Gastrocnemius medialis (tissue), 4 donors: ENCODE results near the gene ZNF281. TPM values are rescaled to one million over a fixed set of nuclear protein-coding genes. Genes with fewer than 3 reads are reported as not detected.

Source experiments
- ATAC-seq, 2 donors: fragments of 150-250 bp; one replicate each; pipeline ENCODE4 v1.9.1; 2016
- DNase-seq, 2 donors: peaks; one replicate each; pipeline ENCODE4 v3.0.0-alpha.2; 2019
- H3K27ac ChIP-seq, 4 donors: fragments of 200-600 bp; sonication (generic); 1 replicate in 1 of 4; 2 replicates in 3 of 4; pipeline ENCODE4 v1.5.1; 2016 to 2018; ENCODE audit warnings: mild to moderate bottlenecking in 2 of 4, moderate library complexity in 1 of 4
- H3K27me3 ChIP-seq, 3 donors: fragments of 200-600 bp; sonication (generic) in 2 of 3; 1 replicate in 1 of 3; 2 replicates in 2 of 3; pipeline versions ENCODE4 v1.5.1 to v1.6.0; 2016 to 2019; ENCODE audit warnings: mild to moderate bottlenecking in 1 of 3, moderate library complexity in 1 of 3
- H3K36me3 ChIP-seq, 2 donors: fragments of 200-600 bp; sonication (generic) in 1 of 2; one replicate each; pipeline ENCODE4 v1.5.1; 2017 to 2018
- H3K4me1 ChIP-seq, 2 donors: fragments of 200-600 bp; sonication (generic) in 1 of 2; one replicate each; pipeline ENCODE4 v1.5.1; 2016 to 2017; ENCODE audit warnings: mild to moderate bottlenecking in 2 of 2
- H3K4me3 ChIP-seq, 4 donors: fragments of 200-600 bp; sonication (generic) in 3 of 4; 1 replicate in 1 of 4; 2 replicates in 3 of 4; pipeline ENCODE4 v1.5.1; 2016 to 2019; ENCODE audit warnings: mild to moderate bottlenecking in 2 of 4
- H3K9me3 ChIP-seq, 3 donors: fragments of 200-600 bp; sonication (generic) in 2 of 3; 1 replicate in 1 of 3; 2 replicates in 2 of 3; pipeline ENCODE4 v1.5.1; 2016 to 2019
- CTCF ChIP-seq, 5 experiments: fragments of 450-650 bp in 3 of 5; fragments of 200-600 bp in 2 of 5; sonication (generic) in 2 of 5; IDR thresholded peaks in 4 of 5; conservative IDR thresholded peaks in 1 of 5; 1 replicate in 4 of 5; 2 replicates in 1 of 5; pipeline ENCODE4 v1.5.1; 2016 to 2019; ENCODE audit warnings: antibody characterized with exemption in 5 of 5, mild to moderate bottlenecking in 3 of 5, moderate library complexity in 3 of 5
- POLR2A ChIP-seq, 2 donors: fragments of 450-650 bp; IDR thresholded peaks; one replicate each; pipeline ENCODE4 v1.6.1; 2017; ENCODE audit warnings: antibody characterized with exemption in 2 of 2, mild to moderate bottlenecking in 2 of 2, moderate library complexity in 2 of 2
- in situ Hi-C, 4 donors: fragments of 200-750 bp; cut with MboI; loops; one replicate each; pipeline versions ENCODE4 v1.15.0 to v1.8.0; 2017; ENCODE audit warnings: low sequenced_read_pairs in 4 of 4
- intact Hi-C: fragments of 100-400 bp; cut with DNase I; formaldehyde crosslinking; loops from one replicate; pipeline ENCODE4 v1.15.1; 2023; ENCODE audit warnings: low total_unique reads
- total RNA-seq, 4 donors: library from RNA; depleted of rRNA; stranded (reverse); fragments of >200 nt; gene quantifications; one replicate each; pipeline versions ENCODE4 v1.1.0 to v1.2.3, GENCODE V29; 2016

ZNF281 gene
- total RNA-seq, 4 donors from 2014 or later, result 4.9 to 12.4 (median 9.8) TPM

DNA sequence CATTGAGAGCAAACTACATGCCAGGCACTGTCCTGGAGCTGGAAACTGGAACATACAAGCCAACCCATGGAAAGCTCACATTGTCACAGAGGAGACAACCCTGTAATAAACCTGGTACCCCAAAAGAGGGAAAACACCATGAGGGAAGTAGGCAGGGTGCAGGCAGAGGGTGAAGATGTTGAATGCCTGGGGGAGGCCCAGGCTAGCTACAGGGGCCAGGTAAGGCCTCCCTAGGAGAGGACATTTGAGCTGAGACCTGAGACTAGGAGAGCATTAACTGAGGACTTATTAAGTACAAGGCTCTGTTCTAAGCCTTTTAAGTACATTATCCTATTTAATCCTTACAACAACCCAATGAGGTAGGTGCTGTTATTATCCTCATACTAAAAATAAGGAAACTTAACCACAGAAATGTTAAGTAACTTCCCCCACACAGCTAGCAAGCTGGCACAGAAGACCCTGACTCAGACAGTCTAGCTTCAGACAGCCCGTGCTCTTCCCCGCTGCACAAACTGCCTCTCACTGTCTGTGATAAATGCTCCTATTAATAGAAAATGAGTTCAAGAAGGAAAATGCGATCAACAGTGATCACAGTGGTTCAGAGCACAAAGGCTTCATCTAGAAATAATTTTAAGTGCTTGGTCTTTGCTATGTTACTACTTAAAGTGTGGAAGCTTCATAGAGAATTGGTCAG lies 41.8 kb downstream of the ZNF281 start:
- in situ Hi-C loops, result no loop called here
- Histone ChIP-seq H3K27ac (no peak overlapping the region), H3K9me3 (no peaks in the 10 kb centered on the region), H3K36me3 (no peaks in the 10 kb centered on the region), H3K4me1 (peaks cover 0 to 8% of the 10 kb centered on the region in 2 donors), H3K4me3 (no peak overlapping the region), H3K27me3 (no peaks in the 10 kb centered on the region)
- DNase-seq (no peak), ATAC-seq (no peak)
- no peak for TF ChIP-seq CTCF (IDR thresholded peaks at IDR 0.05 in 4 of 5, conservative IDR thresholded peaks at IDR 0.05 in 1 of 5)
- intact Hi-C loops, result no loop called here

DNA sequence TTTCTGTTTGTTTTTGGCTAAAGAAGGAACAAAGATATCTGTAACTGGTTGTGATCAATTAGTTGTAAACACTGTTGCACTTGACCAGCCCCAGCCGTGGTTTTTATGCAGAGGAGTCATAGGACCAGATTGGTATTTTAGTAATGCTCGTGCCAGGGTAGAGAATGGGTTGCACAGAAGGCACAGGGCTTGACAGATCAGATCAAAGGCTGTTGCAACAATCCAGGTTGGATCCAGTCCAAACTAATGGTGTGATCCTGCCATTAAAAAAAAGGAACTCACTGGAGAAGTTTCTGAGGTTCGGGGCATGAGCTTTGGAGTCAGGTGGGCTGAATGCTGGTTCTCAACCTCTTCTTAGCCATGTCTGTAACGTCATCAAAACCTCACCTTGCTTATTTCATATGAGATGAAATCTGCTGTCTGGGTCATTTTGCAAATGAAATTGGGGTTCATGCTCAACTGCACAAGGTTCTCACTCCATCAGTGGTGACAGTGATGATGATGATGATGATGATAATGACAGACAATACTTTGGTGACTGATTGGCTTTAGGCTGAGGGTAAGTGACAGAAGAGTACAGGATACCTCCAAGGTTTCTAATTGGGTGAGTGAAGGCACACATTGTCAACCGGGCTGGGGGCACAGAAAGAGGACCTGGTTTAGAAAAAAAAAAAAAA lies 43.1 kb downstream of the ZNF281 start:
- Histone ChIP-seq H3K27me3 (no peaks in the 10 kb centered on the region), H3K4me1 (peaks cover 0 to 8% of the 10 kb centered on the region in 2 donors), H3K4me3 (no peak overlapping the region), H3K9me3 (no peaks in the 10 kb centered on the region), H3K27ac (no peak overlapping the region), H3K36me3 (no peaks in the 10 kb centered on the region)
- TF ChIP-seq POLR2A (IDR thresholded peaks at IDR 0.05), result no peak
- no peak for TF ChIP-seq CTCF (IDR thresholded peaks at IDR 0.05 in 4 of 5, conservative IDR thresholded peaks at IDR 0.05 in 1 of 5)
- intact Hi-C loops, result no loop called here
- in situ Hi-C loops, result no loop called here
- DNase-seq, result no peak
- no peak for ATAC-seq

- in situ Hi-C loops (no loop called here), intact Hi-C loops (no loop called here)
- no peaks in the 10 kb centered on the region for H3K36me3 ChIP-seq
- ATAC-seq (no peak), DNase-seq (no peak)
- peaks cover 0 to 8% of the 10 kb centered on the region in 2 donors for H3K4me1 ChIP-seq
- H3K9me3 ChIP-seq, result no peaks in the 10 kb centered on the region
- no peak overlapping the region for H3K4me3 ChIP-seq
- H3K27ac ChIP-seq, result no peak overlapping the region
- TF ChIP-seq POLR2A (IDR thresholded peaks at IDR 0.05) (no peak), CTCF (IDR thresholded peaks at IDR 0.05 in 4 of 5, conservative IDR thresholded peaks at IDR 0.05 in 1 of 5) (no peak)
- no peaks in the 10 kb centered on the region for H3K27me3 ChIP-seq
Observed at GRCh38 chr1:200365897-200366426, 43.9 kb downstream of the ZNF281 start.

DNA sequence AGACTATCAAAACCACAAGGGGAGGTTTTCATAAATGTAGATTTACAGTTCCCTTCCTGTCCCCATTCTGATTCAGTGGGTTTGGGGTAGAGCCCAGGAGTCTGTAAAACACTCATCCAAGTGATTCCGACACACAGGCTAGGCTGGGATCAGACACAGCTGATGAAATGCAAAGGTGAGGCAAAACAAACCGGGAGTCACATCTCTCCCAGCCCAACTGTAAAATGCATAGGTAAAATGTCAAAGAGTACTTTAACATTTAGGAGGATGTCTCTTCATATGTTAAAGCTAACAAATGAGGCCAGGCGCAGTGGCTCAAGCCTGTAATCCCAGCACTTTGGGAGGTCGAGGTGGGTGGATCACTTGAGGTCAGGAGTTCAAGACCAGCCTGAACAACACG lies 45.0 kb downstream of the ZNF281 start:
- H3K27ac ChIP-seq, result no peak overlapping the region
- no peak overlapping the region for H3K4me3 ChIP-seq
- in situ Hi-C loops, result no loop called here
- TF ChIP-seq CTCF (IDR thresholded peaks at IDR 0.05 in 4 of 5, conservative IDR thresholded peaks at IDR 0.05 in 1 of 5) (no peak), POLR2A (IDR thresholded peaks at IDR 0.05) (no peak)
- H3K27me3 ChIP-seq, result no peaks in the 10 kb centered on the region
- intact Hi-C loops, result no loop called here
- peaks cover 0 to 8% of the 10 kb centered on the region in 2 donors for H3K4me1 ChIP-seq
- DNase-seq, result no peak
- no peak for ATAC-seq
- no peaks in the 10 kb centered on the region for H3K36me3 ChIP-seq
- H3K9me3 ChIP-seq, result no peaks in the 10 kb centered on the region
